ENCODE data around the gene THAP12. TPM values are rescaled to one million over a fixed set of nuclear protein-coding genes. Genes with fewer than 3 reads are reported as not detected.
"Not testable (repeated sequence)": the region's sequence is repeated elsewhere in the genome, so short reads cannot be mapped to it uniquely, and the experiment has no call there.

The THAP12 gene
- total RNA-seq = 17.5 TPM

DNA sequence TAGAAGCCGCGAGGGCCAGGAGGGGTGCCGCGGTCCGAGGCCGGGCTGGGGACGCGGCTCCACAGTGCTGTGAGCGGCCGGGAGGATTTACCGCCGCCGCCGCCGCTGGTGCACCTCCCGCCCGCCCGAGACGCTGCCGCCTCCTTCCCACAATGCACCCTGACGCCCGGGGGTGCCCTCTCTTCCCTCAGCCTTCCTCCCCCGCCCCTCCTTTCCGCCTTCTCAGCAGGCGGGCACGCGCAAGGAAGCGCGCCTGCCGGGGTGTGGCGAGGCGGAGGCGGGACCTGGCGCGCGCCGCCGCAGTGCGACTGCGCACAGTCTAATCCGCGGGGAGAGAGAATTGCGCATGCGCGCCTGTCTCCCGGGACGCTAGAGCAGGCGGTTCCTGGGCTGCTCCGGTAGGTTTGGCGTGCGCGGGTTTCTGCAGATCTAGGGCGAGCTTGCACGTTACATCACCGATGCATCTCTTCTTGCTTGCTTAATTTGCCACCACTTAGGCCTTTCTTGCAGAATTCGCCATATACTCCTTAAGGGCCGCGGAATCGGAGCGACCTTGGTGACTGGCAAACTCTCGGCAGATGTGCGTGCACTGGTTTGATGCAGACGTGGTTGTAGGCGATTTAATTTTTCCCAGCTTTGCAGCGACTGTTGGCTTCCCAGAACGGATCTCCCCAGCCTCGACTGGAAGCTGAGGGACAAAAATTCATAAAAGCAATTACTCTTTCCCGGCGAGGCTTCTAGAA, at the start of gene THAP12, which contains the start of gene GVQW3:
Gene THAP12, minus strand, starts transcription at position 156 of the 743 bp plus-strand sequence. CDS start 296 bp downstream, outside the sequence.
Gene GVQW3, plus strand, starts transcription at position 347 of the 743 bp plus-strand sequence. CDS start 506 bp downstream, outside the sequence.
- DNase-seq (ENCODE audit: low read depth in 2 of 3, low spot score in 2 of 3) = peak; percentile 98 to 99 (median 99)

- no peak for DNase-seq (ENCODE audit: low read depth in 2 of 3, low spot score in 2 of 3)
These were observed 45.7 kb upstream of the THAP12 start for GRCh38 chr11:76426660-76427059.

GRCh38 chr11:76424891-76425290, 44.0 kb upstream of the THAP12 start:
- DNase-seq (ENCODE audit: low read depth in 2 of 3, low spot score in 2 of 3) = no peak

DNA sequence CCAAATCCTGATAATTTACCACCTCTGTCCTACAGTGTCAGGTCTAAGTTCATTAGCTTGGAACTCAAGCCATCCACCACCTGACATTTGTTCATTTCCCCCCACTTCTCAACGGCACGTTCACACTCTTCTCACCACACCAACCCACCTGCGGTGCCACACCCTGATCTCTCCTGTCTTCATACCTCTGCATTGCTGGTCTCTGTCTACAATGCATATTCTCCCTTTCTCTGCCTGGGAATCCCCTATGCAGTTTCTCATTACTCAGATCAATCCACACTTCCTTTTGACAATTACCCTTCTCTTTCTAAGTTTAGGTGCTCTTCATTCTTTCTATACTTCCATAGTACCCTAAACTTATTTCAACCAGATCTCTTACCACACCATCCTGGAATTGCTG, 43.4 kb upstream of the THAP12 start:
- no peak for DNase-seq (ENCODE audit: low read depth in 2 of 3, low spot score in 2 of 3)

GRCh38 chr11:76419896-76420295, 39.0 kb upstream of the THAP12 start:
- DNase-seq (ENCODE audit: low read depth in 2 of 3, low spot score in 2 of 3) = peak in 2 of 3 donors; percentile 29 to 64

- DNase-seq (ENCODE audit: low read depth in 2 of 3, low spot score in 2 of 3) = no peak
These were observed 34.1 kb upstream of the THAP12 start for GRCh38 chr11:76415073-76415472.

- no peak for DNase-seq (ENCODE audit: low read depth in 2 of 3, low spot score in 2 of 3)
These were observed 30.0 kb upstream of the THAP12 start for GRCh38 chr11:76410851-76411357.

GRCh38 chr11:76408171-76408965, 27.4 kb upstream of the THAP12 start:
- no peak for DNase-seq (ENCODE audit: low read depth in 2 of 3, low spot score in 2 of 3)

DNA sequence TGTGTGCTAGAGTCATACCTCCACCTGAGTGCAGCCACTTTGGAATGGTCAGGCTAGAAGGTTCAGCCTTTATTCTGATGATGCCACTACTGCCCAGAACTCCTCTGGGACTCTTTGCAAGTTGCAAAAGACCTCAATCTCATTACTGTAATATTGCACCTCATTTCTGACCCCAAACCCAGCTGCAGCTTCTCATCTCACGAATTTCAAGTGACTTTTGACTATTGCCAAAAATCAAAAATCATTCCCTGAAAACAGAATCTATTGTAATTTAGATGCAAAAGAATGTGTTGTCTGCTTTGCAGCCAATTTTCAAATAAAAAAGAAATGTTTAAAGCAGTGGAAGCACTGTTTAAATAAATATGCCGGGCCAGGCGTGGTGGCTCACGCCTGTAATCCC, 25.4 kb upstream of the THAP12 start:
- DNase-seq (ENCODE audit: low read depth in 2 of 3, low spot score in 2 of 3) = no peak

- not testable (repeated sequence) for DNase-seq (ENCODE audit: low read depth in 2 of 3, low spot score in 2 of 3)
These were observed 20.6 kb upstream of the THAP12 start for GRCh38 chr11:76401484-76401883.

- DNase-seq (ENCODE audit: low read depth in 2 of 3, low spot score in 2 of 3) = no peak
These were observed 20.0 kb upstream of the THAP12 start for GRCh38 chr11:76400967-76401366.

DNA sequence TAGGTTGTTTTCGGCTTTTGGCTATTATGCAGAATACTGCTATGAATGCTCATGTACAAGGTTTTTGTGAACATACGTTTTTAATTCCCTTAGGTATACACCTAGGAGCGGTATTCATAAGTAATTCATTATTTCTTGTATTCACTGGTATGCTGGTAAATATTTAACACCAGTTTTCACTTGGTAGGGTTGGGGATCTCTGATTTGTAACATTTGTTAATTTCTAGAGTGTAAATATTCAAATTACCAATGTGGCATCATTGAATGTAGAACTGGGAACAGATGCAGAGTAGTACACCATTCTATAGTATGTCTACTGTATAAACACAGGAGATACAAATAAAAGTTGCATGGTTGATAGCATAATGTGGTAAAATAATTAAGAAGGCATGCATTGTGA, 16.5 kb upstream of the THAP12 start:
- DNase-seq (ENCODE audit: low read depth in 2 of 3, low spot score in 2 of 3) = no peak

DNA sequence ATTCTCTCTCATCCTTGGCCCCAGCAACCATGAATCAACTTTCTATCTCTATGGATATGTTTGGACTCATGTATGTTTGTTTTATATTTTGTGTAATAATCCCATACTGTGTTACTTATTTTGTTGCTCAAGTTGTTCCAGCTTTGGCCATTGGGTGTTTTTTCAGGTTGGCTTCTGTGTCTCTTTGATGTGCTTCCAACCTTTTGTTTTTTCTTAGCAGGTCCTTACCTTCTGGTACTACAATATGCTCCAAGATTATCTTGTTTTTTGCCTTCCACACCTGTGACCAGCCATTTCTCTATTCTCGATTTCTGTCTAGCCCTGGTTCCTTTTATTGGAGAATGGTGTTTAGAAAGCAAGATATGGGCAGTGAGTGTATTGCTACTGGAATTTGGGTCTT, 14.4 kb upstream of the THAP12 start:
- DNase-seq (ENCODE audit: low read depth in 2 of 3, low spot score in 2 of 3) = no peak

- no peak for DNase-seq (ENCODE audit: low read depth in 2 of 3, low spot score in 2 of 3)
These were observed 13.5 kb upstream of the THAP12 start for GRCh38 chr11:76394411-76394810.

- peak in 2 of 3 donors; percentile 49 to 84 for DNase-seq (ENCODE audit: low read depth in 2 of 3, low spot score in 2 of 3)
These were observed 11.9 kb upstream of the THAP12 start for GRCh38 chr11:76392870-76393269.

- DNase-seq (ENCODE audit: low read depth in 2 of 3, low spot score in 2 of 3) = no peak
These were observed 11.0 kb upstream of the THAP12 start for GRCh38 chr11:76391811-76392475.

DNA sequence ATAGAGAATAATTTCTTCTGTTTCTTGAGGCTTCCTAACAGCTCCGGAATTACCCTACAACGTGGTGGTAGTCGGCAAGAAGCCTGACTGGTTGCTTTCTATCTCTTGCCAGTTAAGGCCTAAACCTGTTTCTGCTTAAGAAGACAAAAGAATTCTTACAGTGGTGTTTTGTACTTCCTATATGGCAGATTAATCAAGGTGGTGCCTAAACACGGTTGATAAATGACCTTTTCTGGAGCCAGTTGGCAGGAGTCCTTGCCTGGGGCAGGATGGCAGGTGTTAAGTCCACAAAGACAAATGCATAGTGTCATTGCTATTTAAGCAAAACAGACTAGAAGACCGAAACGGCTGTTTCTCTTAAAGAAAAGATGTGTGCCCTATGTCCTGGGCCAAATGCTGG, 10.1 kb upstream of the THAP12 start:
- DNase-seq (ENCODE audit: low read depth in 2 of 3, low spot score in 2 of 3) = peak in 1 of 3 donors; percentile 39

DNA sequence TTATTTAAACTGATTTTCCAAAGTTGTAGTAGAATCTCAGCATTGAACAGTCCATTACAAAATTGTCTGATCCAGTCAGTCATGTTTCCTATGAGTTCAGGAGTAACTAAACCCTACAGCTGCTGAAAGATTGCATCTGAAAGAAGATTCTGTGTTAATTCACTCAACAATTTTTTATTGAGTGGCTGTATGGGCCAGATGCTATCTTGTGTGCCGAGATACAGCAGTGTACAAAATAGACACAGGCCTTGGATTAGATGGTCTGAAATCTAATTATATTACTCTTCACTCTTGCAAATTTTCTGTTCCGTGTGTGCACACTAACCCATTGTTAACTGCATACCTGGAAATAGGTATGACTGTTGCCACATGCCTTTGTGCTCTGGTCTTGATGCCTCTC, 7.5 kb upstream of the THAP12 start:
- no peak for DNase-seq (ENCODE audit: low read depth in 2 of 3, low spot score in 2 of 3)

GRCh38 chr11:76385903-76386302, 5.0 kb upstream of the THAP12 start:
- DNase-seq (ENCODE audit: low read depth in 2 of 3, low spot score in 2 of 3) = no peak

DNA sequence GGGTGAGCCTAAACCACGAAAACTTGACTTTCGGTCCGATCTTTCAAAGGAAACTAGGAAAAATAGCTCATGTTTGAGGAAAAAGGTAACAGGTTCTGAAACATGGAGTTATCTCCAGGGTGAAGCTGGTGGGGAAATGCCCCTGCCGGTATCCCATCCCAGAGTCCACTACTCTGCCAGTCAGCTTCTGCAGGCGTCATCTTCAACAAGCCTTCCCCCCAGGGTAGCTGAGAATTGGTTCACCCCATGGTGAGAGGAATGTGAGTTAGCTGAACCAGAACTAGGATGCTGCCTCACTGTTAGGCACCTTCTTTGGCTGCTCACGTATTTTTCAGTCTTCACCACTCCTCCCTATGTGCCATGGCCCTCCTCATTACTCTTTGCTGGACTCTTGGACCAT, 1.3 kb upstream of the THAP12 start:
- DNase-seq (ENCODE audit: low read depth in 2 of 3, low spot score in 2 of 3) = no peak

Data from hematopoietic multipotent progenitor cell (in vitro differentiated cells).